Astrocyte (in vitro differentiated cells and primary cell): ENCODE results near the gene ZNF687.

Experiments used
- CTCF ChIP-seq: IDR thresholded peaks from 2 replicates; pipeline ENCODE4 v1.5.1; 2011; ENCODE audit warnings: low read depth, mild to moderate bottlenecking, inconsistent platforms, low read length, moderate library complexity; ENCODE audit not compliant: insufficient read depth
- EZH2 ChIP-seq: IDR thresholded peaks from 2 replicates; pipeline ENCODE4 v1.6.1; 2012; ENCODE audit warnings: mild to moderate bottlenecking, low read length, inconsistent platforms; ENCODE audit not compliant: insufficient read depth

- TF ChIP-seq CTCF: no peak
- no peak for TF ChIP-seq EZH2
Measured at GRCh38 chr1:151284013-151284577, 2.0 kb downstream of the ZNF687 start.
